H1 (cell line): ENCODE data around the gene ALOX5AP.
A peak's percentile ranks its signal among the peaks of the same experiment; 100 is the strongest.

ENCODE experiments used
- ASH2L ChIP-seq: fragments of 200-600, 300-600 bp; sonication (generic); IDR thresholded peaks from one replicate; pipeline ENCODE4 v1.7.1; 2017; ENCODE audit warnings: low read length
- ATF3 ChIP-seq: IDR thresholded peaks from 2 replicates; pipeline ENCODE4 v1.6.1; 2011; ENCODE audit warnings: low read depth, mild to moderate bottlenecking, low read length; ENCODE audit not compliant: insufficient read depth
- CTCF ChIP-seq, 3 experiments: IDR thresholded peaks; 1 replicate in 2 of 3; 2 replicates in 1 of 3; pipeline versions ENCODE4 v1.5.1 to v1.6.1; 2011; ENCODE audit warnings: low read length in 3 of 3, mild to moderate bottlenecking in 3 of 3, inconsistent platforms in 2 of 3, low read depth in 1 of 3, moderate library complexity in 1 of 3; ENCODE audit not compliant: insufficient read depth in 1 of 3; ENCODE audit errors: control extremely low read depth in 1 of 3
- EGR1 ChIP-seq: IDR thresholded peaks from 2 replicates; pipeline ENCODE4 v1.6.1; 2011; ENCODE audit warnings: low read depth, low read length, borderline replicate concordance
- MAFK ChIP-seq: IDR thresholded peaks from 2 replicates; pipeline ENCODE4 v1.6.1; 2012; ENCODE audit warnings: low read depth, mild to moderate bottlenecking, improper control_type of control experiment, low read length
- POLR2A ChIP-seq, 2 experiments: IDR thresholded peaks; 1 replicate in 1 of 2; 2 replicates in 1 of 2; pipeline ENCODE4 v1.6.1; 2011; ENCODE audit warnings: low read depth in 2 of 2, low read length in 2 of 2, mild to moderate bottlenecking in 2 of 2; ENCODE audit errors: control extremely low read depth in 1 of 2
- RFX5 ChIP-seq: IDR thresholded peaks from 2 replicates; pipeline ENCODE4 v1.6.1; 2011; ENCODE audit warnings: low read depth, low read length, improper control_type of control experiment, borderline replicate concordance

- TF ChIP-seq RFX5 (no peak), CTCF (IDR thresholded peaks at IDR 0.05; ENCODE audit: control extremely low read depth in 1 of 3, insufficient read depth in 1 of 3, low read depth in 1 of 3, low read length in 3 of 3) (no peak), MAFK (no peak), ATF3 (no peak), POLR2A (IDR thresholded peaks at IDR 0.05; ENCODE audit: control extremely low read depth in 1 of 2, low read depth in 2 of 2, low read length in 2 of 2) (no peak), ASH2L (no peak), EGR1 (peak; percentile 23; the same call in 1 of the 2 replicates)
Measured at GRCh38 chr13:30739761-30740642, 4.7 kb downstream of the ALOX5AP start.
